IPS-20b (cell line): Measurements from ENCODE around the gene SSBP3.
A peak's percentile ranks its signal among the peaks of the same experiment; 100 is the strongest.

Experiments
- H3K27ac ChIP-seq: one replicate; pipeline ENCODE4 v1.5.1; 2013; ENCODE audit warnings: low read length
- H3K27me3 ChIP-seq: 2 replicates; pipeline ENCODE4 v1.6.1; 2013; ENCODE audit warnings: mild to moderate bottlenecking, low read length, inconsistent platforms; ENCODE audit not compliant: insufficient read depth
- H3K36me3 ChIP-seq: 2 replicates; pipeline ENCODE4 v1.6.1; 2013; ENCODE audit warnings: low read depth, mild to moderate bottlenecking, inconsistent platforms, low read length, moderate library complexity; ENCODE audit not compliant: insufficient read depth
- H3K4me1 ChIP-seq: 2 replicates; pipeline ENCODE4 v1.6.1; 2013; ENCODE audit warnings: mild to moderate bottlenecking, control low read depth, inconsistent platforms, low read length, moderate library complexity; ENCODE audit not compliant: insufficient read depth
- H3K4me3 ChIP-seq: 2 replicates; pipeline ENCODE4 v1.5.1; 2013; ENCODE audit warnings: mild to moderate bottlenecking, low read length, inconsistent platforms
- H3K9ac ChIP-seq: 2 replicates; pipeline ENCODE4 v1.6.1; 2013; ENCODE audit warnings: low read depth, mild to moderate bottlenecking, inconsistent platforms, low read length, moderate library complexity
- H3K9me3 ChIP-seq: 2 replicates; pipeline ENCODE4 v1.6.1; 2013; ENCODE audit warnings: mild to moderate bottlenecking, low read depth, low read length, inconsistent platforms; ENCODE audit not compliant: insufficient read depth

SSBP3 gene

GRCh38 chr1:54323921-54324250 is 82.3 kb downstream of the SSBP3 start:
- H3K27ac ChIP-seq = no peak overlapping the region
- H3K27me3 ChIP-seq = no peaks in the 10 kb centered on the region
- peak overlapping the region; percentile 35; the same call in 1 of the 2 replicates for H3K9ac ChIP-seq
- 0 out of 2 replicates have a peak, but pooled peaks cover 3% of the 10 kb centered on the region for H3K36me3 ChIP-seq
- H3K4me3 ChIP-seq = no peak overlapping the region
- H3K4me1 ChIP-seq = peaks cover 63% of the 10 kb centered on the region
- no peaks in the 10 kb centered on the region for H3K9me3 ChIP-seq

GRCh38 chr1:54323324-54323739 is 82.9 kb downstream of the SSBP3 start:
- H3K27ac ChIP-seq = no peak overlapping the region
- no peak overlapping the region for H3K9ac ChIP-seq

GRCh38 chr1:54318246-54318814 is 87.9 kb downstream of the SSBP3 start:
- no peaks in the 10 kb centered on the region for H3K27me3 ChIP-seq
- H3K36me3 ChIP-seq = no peaks in the 10 kb centered on the region
- no peak overlapping the region for H3K9ac ChIP-seq
- H3K4me1 ChIP-seq = peaks cover 35% of the 10 kb centered on the region
- no peak overlapping the region for H3K27ac ChIP-seq
- H3K9me3 ChIP-seq = no peaks in the 10 kb centered on the region
- H3K4me3 ChIP-seq = no peak overlapping the region

More at GRCh38 chr1:54323324-54323739, 82.9 kb downstream of the SSBP3 start:
- Histone ChIP-seq H3K9me3 (no peaks in the 10 kb centered on the region), H3K4me3 (no peak overlapping the region), H3K4me1 (peaks cover 62% of the 10 kb centered on the region), H3K27me3 (no peaks in the 10 kb centered on the region), H3K36me3 (0 out of 2 replicates have a peak, but pooled peaks cover 3% of the 10 kb centered on the region)

- Histone ChIP-seq H3K9ac (no peak overlapping the region), H3K36me3 (no peaks in the 10 kb centered on the region), H3K27me3 (no peaks in the 10 kb centered on the region), H3K27ac (no peak overlapping the region), H3K4me3 (no peak overlapping the region), H3K4me1 (peaks cover 34% of the 10 kb centered on the region), H3K9me3 (no peaks in the 10 kb centered on the region)
Observed at GRCh38 chr1:54317084-54317483, 89.1 kb downstream of the SSBP3 start.

- Histone ChIP-seq H3K4me3 (no peak overlapping the region), H3K9ac (no peak overlapping the region), H3K27me3 (no peaks in the 10 kb centered on the region), H3K27ac (no peak overlapping the region), H3K9me3 (no peaks in the 10 kb centered on the region), H3K36me3 (no peaks in the 10 kb centered on the region), H3K4me1 (peaks cover 46% of the 10 kb centered on the region)
Observed at GRCh38 chr1:54315099-54315498, 91.1 kb downstream of the SSBP3 start.

GRCh38 chr1:54314696-54315095 is 91.5 kb downstream of the SSBP3 start:
- Histone ChIP-seq H3K9me3 (no peaks in the 10 kb centered on the region), H3K4me3 (no peak overlapping the region), H3K4me1 (peaks cover 49% of the 10 kb centered on the region), H3K36me3 (no peaks in the 10 kb centered on the region), H3K9ac (no peak overlapping the region), H3K27me3 (no peaks in the 10 kb centered on the region), H3K27ac (no peak overlapping the region)

- Histone ChIP-seq H3K9ac (peak overlapping the region; percentile 16; the same call in 1 of the 2 replicates), H3K9me3 (no peaks in the 10 kb centered on the region), H3K4me1 (peaks cover 51% of the 10 kb centered on the region), H3K36me3 (no peaks in the 10 kb centered on the region), H3K4me3 (peak overlapping the region; percentile 16; the same call in 1 of the 2 replicates), H3K27me3 (no peaks in the 10 kb centered on the region), H3K27ac (no peak overlapping the region)
Observed at GRCh38 chr1:54312796-54313316, 93.3 kb downstream of the SSBP3 start.

GRCh38 chr1:54311506-54311905 is 94.7 kb downstream of the SSBP3 start:
- H3K27ac ChIP-seq = no peak overlapping the region
- peaks cover 57% of the 10 kb centered on the region for H3K4me1 ChIP-seq
- no peaks in the 10 kb centered on the region for H3K36me3 ChIP-seq
- H3K9me3 ChIP-seq = no peaks in the 10 kb centered on the region
- no peak overlapping the region for H3K4me3 ChIP-seq
- H3K27me3 ChIP-seq = no peaks in the 10 kb centered on the region
- peak overlapping the region; percentile 18; the same call in 1 of the 2 replicates for H3K9ac ChIP-seq

GRCh38 chr1:54310439-54311328 is 95.5 kb downstream of the SSBP3 start:
- H3K9ac ChIP-seq = peak overlapping the region; percentile 61; the same call in 1 of the 2 replicates

GRCh38 chr1:54309631-54310366 is 96.4 kb downstream of the SSBP3 start:
- Histone ChIP-seq H3K4me3 (peak overlapping the region; percentile 41; the same call in 1 of the 2 replicates), H3K27me3 (no peaks in the 10 kb centered on the region), H3K4me1 (peaks cover 52% of the 10 kb centered on the region), H3K27ac (peak overlapping the region; percentile 63), H3K9me3 (no peaks in the 10 kb centered on the region), H3K9ac (peak overlapping the region; percentile 61; the same call in 1 of the 2 replicates), H3K36me3 (no peaks in the 10 kb centered on the region)

More at GRCh38 chr1:54310439-54311328, 95.5 kb downstream of the SSBP3 start:
- no peaks in the 10 kb centered on the region for H3K27me3 ChIP-seq
- no peaks in the 10 kb centered on the region for H3K36me3 ChIP-seq
- peak overlapping the region; percentile 63 for H3K27ac ChIP-seq
- H3K9me3 ChIP-seq = no peaks in the 10 kb centered on the region
- peaks cover 57% of the 10 kb centered on the region for H3K4me1 ChIP-seq
- peak overlapping the region; percentile 41; the same call in 1 of the 2 replicates for H3K4me3 ChIP-seq

GRCh38 chr1:54307305-54307704 is 98.9 kb downstream of the SSBP3 start:
- Histone ChIP-seq H3K27ac (no peak overlapping the region), H3K27me3 (no peaks in the 10 kb centered on the region), H3K4me1 (peaks cover 33% of the 10 kb centered on the region), H3K4me3 (no peak overlapping the region), H3K36me3 (no peaks in the 10 kb centered on the region), H3K9me3 (no peaks in the 10 kb centered on the region), H3K9ac (no peak overlapping the region)
